GM10847 (cell line): ENCODE data around the gene FBRSL1.

ENCODE experiments used
- POLR2A ChIP-seq: IDR thresholded peaks from 2 replicates; pipeline ENCODE4 v1.6.1; 2011; ENCODE audit not compliant: insufficient read length; ENCODE audit errors: extremely low read depth

Gene FBRSL1

DNA sequence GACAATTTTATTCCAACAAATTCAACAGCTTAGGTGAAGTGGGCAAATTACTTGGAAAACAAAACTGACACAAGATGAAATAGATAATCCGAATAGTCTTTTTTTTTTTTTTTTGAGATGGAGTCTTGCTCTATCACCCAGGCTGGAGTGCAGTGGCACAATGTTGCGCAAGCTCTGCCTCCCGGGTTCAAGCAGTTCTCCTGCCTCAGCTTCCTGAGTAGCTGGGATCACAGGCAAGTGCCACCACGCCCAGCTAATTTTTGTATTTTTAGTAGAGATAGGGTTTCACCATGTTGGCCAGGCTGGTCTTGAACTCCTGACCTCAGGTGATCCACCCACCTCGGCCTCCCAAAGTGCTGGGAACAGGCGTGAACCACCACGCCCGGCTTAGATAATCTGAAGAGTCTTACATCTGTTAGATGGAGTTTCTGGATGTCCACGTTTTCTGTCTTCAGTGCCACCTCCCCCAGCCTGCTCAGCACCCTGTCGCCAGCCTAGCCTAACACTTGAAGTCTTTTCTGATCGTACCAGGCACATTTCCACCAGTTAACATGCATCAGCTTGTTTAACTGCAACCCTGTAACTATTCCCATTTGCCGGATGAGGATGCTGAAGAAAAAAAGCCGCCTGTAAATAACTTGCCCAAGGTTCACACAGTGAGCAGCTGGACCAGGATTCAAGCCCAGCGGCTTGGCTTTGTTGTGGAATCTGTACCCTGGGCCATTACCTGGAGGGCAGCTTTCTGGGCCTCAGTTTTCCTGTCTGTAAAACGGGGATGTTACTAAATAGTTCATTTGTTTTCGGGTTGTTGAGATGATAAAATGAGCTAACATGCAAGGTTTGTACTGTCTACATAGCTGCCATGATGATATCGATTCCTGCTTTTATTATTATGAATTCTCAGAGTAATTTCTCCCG, 26.4 kb downstream of the FBRSL1 start:
- TF ChIP-seq POLR2A: no peak

- TF ChIP-seq POLR2A: no peak
These were observed 27.2 kb downstream of the FBRSL1 start for GRCh38 chr12:132517013-132517739.

DNA sequence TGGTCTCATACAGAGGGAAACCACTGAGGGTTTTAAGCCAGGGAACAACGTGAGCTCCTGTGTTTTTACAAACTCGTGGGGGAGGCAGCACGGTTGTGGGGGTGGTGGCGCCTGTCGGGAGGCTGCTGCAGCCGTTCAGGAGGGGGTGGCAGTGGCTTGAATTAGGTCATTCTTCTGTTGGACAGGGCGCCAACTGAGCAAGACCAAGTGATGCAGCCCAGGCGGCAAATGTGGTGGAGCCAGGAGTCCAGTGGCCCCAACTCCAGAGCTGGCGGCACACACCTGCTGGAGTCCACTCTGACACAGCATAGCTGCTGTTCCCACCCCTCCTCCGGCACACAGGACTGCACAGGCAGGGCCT, 27.8 kb downstream of the FBRSL1 start:
- TF ChIP-seq POLR2A: no peak

- no peak for TF ChIP-seq POLR2A
These were observed 28.5 kb downstream of the FBRSL1 start for GRCh38 chr12:132518354-132518992.

- no peak for TF ChIP-seq POLR2A
These were observed 30.7 kb downstream of the FBRSL1 start for GRCh38 chr12:132520421-132521199.

DNA sequence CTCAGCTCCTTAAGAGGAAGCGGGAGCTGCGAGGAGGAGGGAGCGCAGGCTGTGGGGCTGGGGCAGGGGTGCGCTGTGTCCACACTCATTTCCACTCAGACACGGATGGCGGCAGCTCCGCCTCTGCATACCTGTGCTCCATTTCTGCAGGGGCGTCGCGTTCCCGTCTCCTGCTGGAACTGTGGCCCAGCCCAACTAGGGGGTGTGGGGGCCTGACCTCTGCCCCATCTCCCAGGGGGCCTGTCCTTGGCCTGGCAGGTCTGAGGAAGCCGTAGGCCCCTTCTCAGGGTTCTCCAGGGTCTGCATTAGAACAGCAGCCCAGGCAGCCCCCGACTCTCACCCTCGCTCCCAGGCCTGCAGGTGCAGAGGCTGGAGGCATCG, 31.2 kb downstream of the FBRSL1 start:
- TF ChIP-seq POLR2A: no peak

GRCh38 chr12:132521712-132522292, 31.9 kb downstream of the FBRSL1 start:
- TF ChIP-seq POLR2A: no peak

DNA sequence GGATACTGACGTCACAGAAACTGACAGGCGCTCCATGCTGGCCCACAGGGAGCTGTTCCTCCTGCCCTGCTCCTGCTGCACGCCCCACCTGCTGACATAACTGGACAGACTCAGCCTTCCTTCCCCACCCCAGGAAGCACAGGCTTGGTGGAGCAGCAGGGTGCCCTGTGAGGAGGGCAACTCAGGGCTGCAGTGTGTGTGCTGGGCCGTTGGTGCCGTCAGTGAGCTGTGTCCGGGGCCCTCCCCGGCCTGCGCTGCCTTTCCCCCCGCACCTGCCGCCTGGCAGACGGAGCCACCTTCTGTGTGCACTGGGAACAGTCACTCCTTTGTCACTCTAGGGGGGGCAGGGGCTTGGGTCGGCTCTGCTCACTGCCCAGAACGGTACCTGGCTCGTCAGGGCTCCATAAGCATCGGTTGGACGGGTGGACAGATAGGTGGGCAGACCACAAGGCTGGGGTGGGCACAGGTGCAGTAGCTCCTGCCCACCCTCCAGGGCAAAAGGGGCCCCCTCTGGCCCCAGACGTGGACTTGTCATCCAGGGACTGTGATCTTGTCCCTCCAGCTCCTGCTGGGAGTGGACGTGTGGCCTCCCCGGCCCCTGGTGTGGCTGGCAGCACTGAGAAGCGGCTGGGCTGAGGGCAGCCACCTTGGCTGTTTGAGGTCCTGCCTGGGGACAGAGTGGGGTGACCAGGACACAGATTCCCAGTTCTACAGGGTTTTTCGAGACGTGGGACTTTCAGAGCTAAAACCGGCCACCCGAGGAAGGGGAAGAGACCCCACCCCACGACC, 32.8 kb downstream of the FBRSL1 start:
- no peak for TF ChIP-seq POLR2A

- no peak for TF ChIP-seq POLR2A
These were observed 33.8 kb downstream of the FBRSL1 start for GRCh38 chr12:132523576-132524331.

DNA sequence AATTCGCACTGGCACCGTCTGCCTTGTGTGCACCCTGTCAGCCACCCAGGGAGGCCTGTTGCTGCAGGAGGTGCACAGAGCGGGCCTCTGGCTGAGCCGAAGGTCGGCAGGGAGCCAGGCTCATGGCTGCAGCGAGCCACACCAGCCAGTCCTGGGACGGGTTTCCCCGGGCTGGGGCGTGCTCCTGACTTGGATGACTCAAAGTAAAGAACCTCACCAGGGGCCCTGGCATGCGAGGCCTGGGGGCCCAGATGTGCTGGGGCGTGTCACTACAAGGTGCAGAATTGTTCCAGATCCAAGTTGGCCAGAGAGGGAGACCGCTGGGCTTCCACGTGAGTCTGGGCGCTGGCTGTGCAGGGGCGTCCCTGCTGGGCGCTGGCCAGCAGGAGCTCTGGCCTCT, 34.5 kb downstream of the FBRSL1 start:
- TF ChIP-seq POLR2A: no peak

GRCh38 chr12:132525011-132525832, 35.3 kb downstream of the FBRSL1 start:
- TF ChIP-seq POLR2A: no peak

- TF ChIP-seq POLR2A: no peak
These were observed 36.0 kb downstream of the FBRSL1 start for GRCh38 chr12:132525833-132526455.

- TF ChIP-seq POLR2A: no peak
These were observed 37.4 kb downstream of the FBRSL1 start for GRCh38 chr12:132527186-132527882.
